ENCODE data around the gene CCDC80. TPM values are rescaled to one million over a fixed set of nuclear protein-coding genes. Genes with fewer than 3 reads are reported as not detected.
A peak's percentile ranks its signal among the peaks of the same experiment; 100 is the strongest.

CCDC80 gene
- total and polyA plus RNA-seq, 2 experiments from 2014 or later: 27.1 to 83.5 TPM

- Histone ChIP-seq H3K9me3 (ENCODE audit: low read depth) (no peaks in the 10 kb centered on the region), H3K4me3 (no peak overlapping the region), H3K4me2 (no peak overlapping the region), H3K27ac (no peak overlapping the region), H4K20me1 (ENCODE audit: insufficient read depth, poor library complexity, severe bottlenecking) (no peaks in the 10 kb centered on the region), H3K27me3 (no peaks in the 10 kb centered on the region), H3K9me2 (replicated peaks; ENCODE audit: insufficient read depth) (no peaks in the 10 kb centered on the region), H3K79me2 (no peaks in the 10 kb centered on the region), H3K36me3 (replicated peaks; ENCODE audit: insufficient read depth, low read depth) (no peaks in the 10 kb centered on the region), H2AFZ (no peak overlapping the region), H3K4me1 (ENCODE audit: insufficient read depth) (peaks cover 15% of the 10 kb centered on the region)
- TF ChIP-seq CTCF (IDR thresholded peaks at IDR 0.05; ENCODE audit: poor library complexity): no peak
- no peak for TF ChIP-seq EZH2phosphoT487 (IDR thresholded peaks at IDR 0.05; ENCODE audit: low read depth, severe bottlenecking, unreplicated experiment)
- TF ChIP-seq EZH2 (IDR thresholded peaks at IDR 0.05; ENCODE audit: borderline replicate concordance): no peak
- WGBS (ENCODE audit: low lambda C conversion rate, missing lambda C conversion rate): 55% methylated on average over 3 of the region's 3 CpGs
- no peak for DNase-seq (ENCODE audit: low spot score)
Observed at GRCh38 chr3:112687211-112687610, 46.3 kb upstream of the CCDC80 start.

GRCh38 chr3:112685956-112686799 lies 45.2 kb upstream of the CCDC80 start:
- Histone ChIP-seq H3K4me3 (no peak overlapping the region), H3K9me3 (ENCODE audit: low read depth) (no peaks in the 10 kb centered on the region), H3K27me3 (no peaks in the 10 kb centered on the region), H3K4me1 (ENCODE audit: insufficient read depth) (peaks cover 15% of the 10 kb centered on the region), H3K27ac (no peak overlapping the region), H3K36me3 (replicated peaks; ENCODE audit: insufficient read depth, low read depth) (no peaks in the 10 kb centered on the region), H2AFZ (no peak overlapping the region), H4K20me1 (ENCODE audit: insufficient read depth, poor library complexity, severe bottlenecking) (no peaks in the 10 kb centered on the region), H3K79me2 (no peaks in the 10 kb centered on the region), H3K9me2 (replicated peaks; ENCODE audit: insufficient read depth) (no peaks in the 10 kb centered on the region), H3K4me2 (no peak overlapping the region)
- TF ChIP-seq EZH2phosphoT487 (IDR thresholded peaks at IDR 0.05; ENCODE audit: low read depth, severe bottlenecking, unreplicated experiment) (no peak), CTCF (IDR thresholded peaks at IDR 0.05; ENCODE audit: poor library complexity) (no peak), EZH2 (IDR thresholded peaks at IDR 0.05; ENCODE audit: borderline replicate concordance) (no peak)
- 73% methylated on average over 5 of the region's 5 CpGs for WGBS (ENCODE audit: low lambda C conversion rate, missing lambda C conversion rate)
- no peak for DNase-seq (ENCODE audit: low spot score)

GRCh38 chr3:112685420-112685819 lies 44.5 kb upstream of the CCDC80 start:
- H3K4me2 ChIP-seq: no peak overlapping the region
- DNase-seq (ENCODE audit: low spot score): peak; percentile 11
- H3K79me2 ChIP-seq: no peaks in the 10 kb centered on the region
- H2AFZ ChIP-seq: no peak overlapping the region
- no peaks in the 10 kb centered on the region for H4K20me1 ChIP-seq (ENCODE audit: insufficient read depth, poor library complexity, severe bottlenecking)
- TF ChIP-seq EZH2phosphoT487 (IDR thresholded peaks at IDR 0.05; ENCODE audit: low read depth, severe bottlenecking, unreplicated experiment): no peak
- no peak for TF ChIP-seq CTCF (IDR thresholded peaks at IDR 0.05; ENCODE audit: poor library complexity)
- TF ChIP-seq EZH2 (IDR thresholded peaks at IDR 0.05; ENCODE audit: borderline replicate concordance): no peak
- no peaks in the 10 kb centered on the region for H3K36me3 ChIP-seq (replicated peaks; ENCODE audit: insufficient read depth, low read depth)
- H3K9me3 ChIP-seq (ENCODE audit: low read depth): no peaks in the 10 kb centered on the region
- H3K27ac ChIP-seq: no peak overlapping the region
- H3K4me3 ChIP-seq: no peak overlapping the region
- H3K9me2 ChIP-seq (replicated peaks; ENCODE audit: insufficient read depth): no peaks in the 10 kb centered on the region
- peaks cover 15% of the 10 kb centered on the region for H3K4me1 ChIP-seq (ENCODE audit: insufficient read depth)
- H3K27me3 ChIP-seq: no peaks in the 10 kb centered on the region
- 51% methylated on average over 7 of the region's 7 CpGs for WGBS (ENCODE audit: low lambda C conversion rate, missing lambda C conversion rate)

Measured in hepatocyte (in vitro differentiated cells).